Gastrocnemius medialis (tissue), 4 donors: ENCODE results near the gene SUDS3.

Experiments
- POLR2A ChIP-seq, 2 donors: fragments of 450-650 bp; IDR thresholded peaks; one replicate each; pipeline ENCODE4 v1.6.1; 2017; ENCODE audit warnings: antibody characterized with exemption in 2 of 2, mild to moderate bottlenecking in 2 of 2, moderate library complexity in 2 of 2
- TF ChIP-seq, protein P1 (sequence below), 5 experiments: fragments of 450-650 bp in 3 of 5; fragments of 200-600 bp in 2 of 5; sonication (generic) in 2 of 5; IDR thresholded peaks in 4 of 5; conservative IDR thresholded peaks in 1 of 5; 1 replicate in 4 of 5; 2 replicates in 1 of 5; pipeline ENCODE4 v1.5.1; 2016 to 2019; ENCODE audit warnings: antibody characterized with exemption in 5 of 5, mild to moderate bottlenecking in 3 of 5, moderate library complexity in 3 of 5

DNA sequence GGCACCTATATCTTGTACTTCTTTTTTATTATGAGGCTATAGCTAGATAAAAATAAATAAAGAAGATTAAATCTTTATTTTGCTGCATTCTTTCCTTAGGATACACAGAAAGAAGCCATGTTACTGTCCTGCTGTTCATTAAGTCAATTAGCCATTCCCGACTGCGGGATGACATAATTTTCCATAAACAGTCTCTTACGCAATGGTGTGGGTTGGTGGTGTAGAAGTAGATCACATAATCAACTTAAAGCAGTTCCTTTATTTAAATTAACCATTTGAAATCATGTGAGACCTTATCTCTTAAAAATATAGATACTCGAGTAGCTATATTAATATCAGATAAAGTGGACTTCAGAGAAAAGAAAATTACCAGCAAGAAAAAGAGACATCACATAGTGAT lies 43.8 kb upstream of the SUDS3 start:
- TF ChIP-seq, protein P1, sequence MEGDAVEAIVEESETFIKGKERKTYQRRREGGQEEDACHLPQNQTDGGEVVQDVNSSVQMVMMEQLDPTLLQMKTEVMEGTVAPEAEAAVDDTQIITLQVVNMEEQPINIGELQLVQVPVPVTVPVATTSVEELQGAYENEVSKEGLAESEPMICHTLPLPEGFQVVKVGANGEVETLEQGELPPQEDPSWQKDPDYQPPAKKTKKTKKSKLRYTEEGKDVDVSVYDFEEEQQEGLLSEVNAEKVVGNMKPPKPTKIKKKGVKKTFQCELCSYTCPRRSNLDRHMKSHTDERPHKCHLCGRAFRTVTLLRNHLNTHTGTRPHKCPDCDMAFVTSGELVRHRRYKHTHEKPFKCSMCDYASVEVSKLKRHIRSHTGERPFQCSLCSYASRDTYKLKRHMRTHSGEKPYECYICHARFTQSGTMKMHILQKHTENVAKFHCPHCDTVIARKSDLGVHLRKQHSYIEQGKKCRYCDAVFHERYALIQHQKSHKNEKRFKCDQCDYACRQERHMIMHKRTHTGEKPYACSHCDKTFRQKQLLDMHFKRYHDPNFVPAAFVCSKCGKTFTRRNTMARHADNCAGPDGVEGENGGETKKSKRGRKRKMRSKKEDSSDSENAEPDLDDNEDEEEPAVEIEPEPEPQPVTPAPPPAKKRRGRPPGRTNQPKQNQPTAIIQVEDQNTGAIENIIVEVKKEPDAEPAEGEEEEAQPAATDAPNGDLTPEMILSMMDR (IDR thresholded peaks at IDR 0.05 in 4 of 5, conservative IDR thresholded peaks at IDR 0.05 in 1 of 5): no peak
- no peak for TF ChIP-seq POLR2A (IDR thresholded peaks at IDR 0.05)
